Kidney (tissue), 14 donors: Measurements from ENCODE around the gene SMTN. TPM values are rescaled to one million over a fixed set of nuclear protein-coding genes. Genes with fewer than 3 reads are reported as not detected.

Experiments
- DNase-seq, 5 donors: peaks; one replicate each; pipeline ENCODE4 v3.0.0-alpha.2; 2013 to 2020
- FAIRE-seq: peaks from 2 replicates; lab custom pipeline; 2012; peaks lifted over from hg19 to GRCh38; lab: Jason Lieb, UNC
- H3K27ac ChIP-seq, 2 donors: one replicate each; pipeline ENCODE4 v1.7.0; 2013; ENCODE audit warnings: low read depth in 2 of 2, low read length in 2 of 2, inconsistent platforms in 1 of 2
- H3K27me3 ChIP-seq: one replicate; pipeline ENCODE4 v1.7.1; 2013; ENCODE audit warnings: low read length, inconsistent platforms; ENCODE audit not compliant: control insufficient read depth, insufficient read depth
- H3K36me3 ChIP-seq, 3 donors: one replicate each; pipeline versions ENCODE4 v1.7.0 to v1.7.1; 2013; ENCODE audit warnings: low read length in 3 of 3, control low read depth in 1 of 3, inconsistent platforms in 1 of 3; ENCODE audit not compliant: insufficient read depth in 3 of 3, control insufficient read depth in 2 of 3
- H3K4me1 ChIP-seq, 3 donors: one replicate each; pipeline versions ENCODE4 v1.7.0 to v1.7.1; 2013; ENCODE audit warnings: low read length in 3 of 3, inconsistent platforms in 1 of 3, low read depth in 1 of 3; ENCODE audit not compliant: control insufficient read depth in 2 of 3, insufficient read depth in 2 of 3
- H3K4me3 ChIP-seq, 3 donors: one replicate each; pipeline versions ENCODE4 v1.7.0 to v1.8.1; 2013; ENCODE audit warnings: low read length in 3 of 3, control low read depth in 1 of 3, inconsistent platforms in 1 of 3
- H3K9ac ChIP-seq, 3 donors: one replicate each; pipeline versions ENCODE4 v1.7.0 to v1.7.1; 2013; ENCODE audit warnings: low read length in 3 of 3, control low read depth in 1 of 3, inconsistent platforms in 1 of 3
- H3K9me3 ChIP-seq, 3 donors: one replicate each; pipeline versions ENCODE4 v1.7.0 to v1.7.1; 2013; ENCODE audit warnings: low read length in 3 of 3, control low read depth in 1 of 3, inconsistent platforms in 1 of 3; ENCODE audit not compliant: control insufficient read depth in 2 of 3, insufficient read depth in 1 of 3
- CTCF ChIP-seq: IDR thresholded peaks from 3 replicates; pipeline ENCODE4 v1.5.1; 2012; ENCODE audit warnings: mild to moderate bottlenecking, moderate library complexity, borderline replicate concordance; ENCODE audit not compliant: insufficient read depth; ENCODE audit errors: extremely low read depth
- intact Hi-C: fragments of 100-400 bp; cut with DNase I; formaldehyde crosslinking; loops from one replicate; pipeline ENCODE4 v1.11.1; 2022
- polyA plus RNA-seq: library from polyadenylated mRNA; stranded (reverse); fragments of 350-450 nt; fragmentation: Illumina TruSeq; extraction: RNeasy Lipid Tissue Mini Kit (QIAGEN cat#74804); gene quantifications from one replicate; pipeline ENCODE4 v1.2.3, GENCODE V29; 2014; ENCODE audit warnings: low read depth, low replicate concordance; ENCODE audit not compliant: insufficient read depth
- total RNA-seq: library from RNA; stranded (reverse); fragmentation: NEBNext Ultra II Directional; extraction: Animal tissue kit (Norgen Biotek cat#: 25700); gene quantifications from one replicate; pipeline ENCODE4 v1.2.1, GENCODE V29; 2021
- donor health status: control.
- donor health status: control.
- donor health status: control.
- donor health status: control.
- donor health status: control.
- donor health status: DM: yes; HTN: yes; CAD: no.
- donor health status: Normal renal cell carcinoma (clear cell type).

The SMTN gene
- total and polyA plus RNA-seq, 2 donors from 2014 or later: 64.4 to 67.7 TPM

- no peak for TF ChIP-seq CTCF
- peak in 1 of 5 donors; percentile 41 for DNase-seq
- intact Hi-C loops: loop anchor here (5.0 kb wide), 1 partner anchor 141 kb away; no protein-coding TSS in a partner anchor
- Histone ChIP-seq H3K36me3 (peaks cover 3 to 61% (median 23%) of the 10 kb centered on the region in 3 donors), H3K9me3 (no peaks in the 10 kb centered on the region), H3K27me3 (no peaks in the 10 kb centered on the region), H3K27ac (no peak overlapping the region), H3K9ac (no peak overlapping the region), H3K4me1 (peaks cover 0 to 30% (median 18%) of the 10 kb centered on the region in 3 donors), H3K4me3 (no peak overlapping the region)
- FAIRE-seq: no peak
Observed at GRCh38 chr22:31088233-31088986, 7.3 kb downstream of the SMTN start.

- Histone ChIP-seq H3K9me3 (no peaks in the 10 kb centered on the region), H3K27ac (no peak overlapping the region), H3K9ac (no peak overlapping the region), H3K4me3 (no peak overlapping the region), H3K36me3 (peaks cover 3 to 56% (median 23%) of the 10 kb centered on the region in 3 donors), H3K27me3 (no peaks in the 10 kb centered on the region), H3K4me1 (peaks cover 0 to 21% (median 8%) of the 10 kb centered on the region in 3 donors)
- peak; percentile 59 for TF ChIP-seq CTCF
- DNase-seq: peak in 2 of 5 donors; percentile 35 to 61
- no peak for FAIRE-seq
- intact Hi-C loops: loop anchor here (5.0 kb wide), 1 partner anchor 142 kb away; no protein-coding TSS in a partner anchor
Observed at GRCh38 chr22:31089160-31090100, 8.3 kb downstream of the SMTN start.

GRCh38 chr22:31090217-31091085, 9.3 kb downstream of the SMTN start:
- Histone ChIP-seq H3K36me3 (peaks cover 3 to 56% (median 26%) of the 10 kb centered on the region in 3 donors), H3K9ac (no peak overlapping the region), H3K4me3 (no peak overlapping the region), H3K4me1 (peaks cover 0 to 18% (median 6%) of the 10 kb centered on the region in 3 donors), H3K27ac (peak overlapping the region in 1 of 2 donors; percentile 20), H3K9me3 (no peaks in the 10 kb centered on the region), H3K27me3 (no peaks in the 10 kb centered on the region)
- TF ChIP-seq CTCF: no peak
- intact Hi-C loops: no loop called here
- no peak for FAIRE-seq
- DNase-seq: no peak
